GM10847 (cell line): ENCODE data around the gene HMG20B.

Experiments used
- POLR2A ChIP-seq: IDR thresholded peaks from 2 replicates; pipeline ENCODE4 v1.6.1; 2011; ENCODE audit not compliant: insufficient read length; ENCODE audit errors: extremely low read depth

The HMG20B gene

DNA sequence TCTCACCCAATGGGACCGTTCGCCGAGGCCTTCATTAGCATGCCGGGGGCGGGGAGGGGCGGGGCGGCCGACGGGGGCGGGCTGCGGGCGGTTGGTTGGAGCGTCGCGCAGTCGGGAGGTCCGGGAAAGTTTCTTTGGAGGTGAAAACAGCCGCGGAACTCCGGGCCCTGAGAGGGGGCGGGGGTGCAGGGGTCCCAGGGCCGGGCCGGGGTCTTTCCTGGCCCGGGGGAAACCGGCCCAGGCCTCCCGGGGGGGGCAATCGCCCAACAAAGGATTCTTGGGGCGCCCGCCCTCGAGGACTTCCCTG is at the start of gene HMG20B:
Gene HMG20B, plus strand, starts transcription at position 90 of the 307 bp plus-strand sequence. CDS start 366 bp downstream, outside the sequence.
- no peak for TF ChIP-seq POLR2A

DNA sequence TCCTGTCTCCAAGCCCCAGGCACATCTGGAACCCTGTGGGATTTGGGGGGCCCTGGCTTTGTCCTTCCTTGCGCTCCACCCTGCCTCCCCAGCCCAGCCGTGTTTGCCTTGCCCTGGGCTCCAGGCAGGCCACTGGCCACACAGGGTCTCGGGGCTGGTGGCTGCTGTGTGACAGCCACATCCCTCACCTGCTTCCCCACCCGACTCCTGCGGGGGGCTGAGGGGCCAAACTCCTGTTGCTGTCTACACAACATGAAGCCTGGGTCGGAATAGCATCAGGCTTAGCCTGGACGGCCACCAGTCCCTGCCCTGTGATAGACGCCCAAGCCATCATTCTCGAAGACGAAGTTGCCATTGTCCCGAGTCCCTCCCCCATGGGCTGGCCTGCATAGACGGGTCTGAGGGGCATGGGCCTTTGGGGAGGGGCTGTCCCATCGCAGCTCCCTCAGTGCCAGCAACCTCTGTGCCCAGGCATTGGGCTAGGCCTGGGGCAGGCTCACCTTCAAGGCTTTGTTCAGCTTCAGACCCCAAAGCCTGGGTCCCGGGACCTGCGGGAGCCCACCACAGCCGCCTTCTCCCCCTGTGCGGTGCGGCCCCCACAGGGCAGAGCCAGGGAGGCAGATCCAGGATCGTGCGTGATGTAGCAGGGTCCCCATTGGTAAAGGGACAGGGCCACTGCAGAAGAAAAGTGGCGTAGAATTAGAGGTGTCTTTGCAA is 49.2 kb upstream of the HMG20B start:
- TF ChIP-seq POLR2A: no peak

DNA sequence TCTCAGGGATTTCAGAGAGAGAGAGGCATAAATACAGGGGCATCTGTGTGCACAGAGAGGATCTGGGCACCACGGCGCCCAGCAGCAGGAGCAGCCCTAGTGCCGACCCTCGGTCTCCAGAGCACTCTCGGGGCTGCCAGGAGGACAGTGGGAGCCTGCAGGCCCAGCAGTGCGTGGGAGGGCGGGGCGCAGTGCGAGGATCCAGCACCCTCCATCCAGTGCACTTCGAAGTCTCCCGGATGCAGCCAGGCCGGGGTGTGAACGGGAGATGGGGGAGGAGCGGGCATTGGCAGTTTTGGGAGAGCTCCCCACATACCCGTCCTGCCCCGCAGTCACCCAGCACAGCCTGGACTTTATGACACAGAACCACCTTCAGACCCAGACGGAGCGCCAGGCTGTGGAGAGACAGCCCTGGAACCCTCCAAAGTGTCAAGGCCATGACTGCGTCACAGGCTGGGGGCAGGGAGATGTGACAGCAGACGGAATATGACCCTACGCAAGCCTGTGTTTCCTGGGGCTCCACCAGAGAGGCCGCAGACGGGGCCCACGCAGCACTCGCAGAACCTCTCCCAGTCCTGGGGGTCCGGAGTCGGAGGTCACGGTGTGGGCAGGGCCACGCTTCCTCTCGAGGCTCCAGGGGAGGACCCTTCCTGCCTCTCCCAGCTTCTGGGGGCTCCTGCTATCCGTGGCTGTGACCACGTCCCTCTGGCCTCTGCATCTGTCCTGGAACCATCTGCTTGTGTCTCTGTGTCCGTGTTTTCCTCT is 48.5 kb upstream of the HMG20B start:
- TF ChIP-seq POLR2A: no peak

DNA sequence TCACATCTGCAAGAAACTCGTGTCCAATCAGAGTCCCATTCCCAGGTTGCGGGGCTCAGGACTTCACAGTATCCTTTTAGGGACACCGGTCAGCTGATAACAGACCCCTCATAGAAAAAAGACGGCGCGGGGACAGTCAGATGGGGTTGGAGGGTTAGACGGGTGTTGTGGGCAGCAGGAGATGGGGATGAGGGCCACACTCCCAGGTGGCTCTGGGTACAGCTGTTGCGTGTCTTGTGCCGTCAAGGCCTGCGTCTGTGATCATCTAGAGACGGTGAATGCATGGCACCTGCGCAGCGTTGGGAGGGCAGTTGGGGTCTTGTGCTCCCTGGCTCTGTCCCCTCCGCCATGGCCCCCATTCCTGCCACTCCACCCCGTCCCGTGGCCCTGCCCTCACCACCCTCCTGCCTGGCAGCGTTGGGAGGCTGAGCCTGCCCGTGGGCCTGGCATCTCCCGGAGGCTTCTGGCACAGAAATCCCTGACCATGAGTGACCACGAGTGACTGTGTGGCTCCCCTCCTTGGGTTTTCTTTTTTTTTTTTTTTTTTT is 47.8 kb upstream of the HMG20B start:
- no peak for TF ChIP-seq POLR2A

DNA sequence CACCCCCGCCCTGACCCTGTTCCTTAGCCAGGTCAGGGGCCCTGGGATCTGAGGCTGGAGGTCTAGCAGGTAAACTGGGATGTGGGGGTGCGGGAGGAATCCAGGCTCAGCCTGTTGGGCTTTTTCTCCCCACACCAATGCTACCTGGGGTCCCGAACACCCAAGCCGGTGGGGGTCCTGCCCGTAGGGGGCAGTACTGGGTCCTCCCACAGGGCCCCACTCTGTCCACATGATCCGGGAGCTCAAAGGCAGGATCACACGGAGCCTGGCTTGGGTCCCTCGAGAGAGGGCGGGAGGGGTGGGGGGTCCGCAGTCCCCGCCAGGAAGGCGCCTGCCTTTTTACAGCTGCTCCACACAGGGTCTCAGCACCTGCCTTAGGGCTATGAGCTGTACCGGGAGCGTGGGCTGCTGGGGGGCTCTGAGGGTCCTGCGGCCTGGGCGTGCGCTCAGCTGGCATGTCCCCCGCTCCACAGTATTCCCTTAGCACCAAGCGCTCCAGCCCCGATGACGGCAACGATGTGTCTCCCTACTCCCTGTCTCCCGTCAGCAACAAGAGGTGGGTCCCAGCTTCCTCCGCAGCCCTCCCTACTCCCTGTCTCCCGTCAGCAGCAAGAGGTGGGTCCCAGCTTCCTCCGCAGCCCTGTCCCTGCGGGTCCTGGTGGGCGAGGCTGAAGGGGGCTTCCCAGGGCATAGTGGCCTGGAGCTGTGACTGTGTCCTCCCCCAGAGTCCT is 46.1 kb upstream of the HMG20B start:
- TF ChIP-seq POLR2A: no peak

DNA sequence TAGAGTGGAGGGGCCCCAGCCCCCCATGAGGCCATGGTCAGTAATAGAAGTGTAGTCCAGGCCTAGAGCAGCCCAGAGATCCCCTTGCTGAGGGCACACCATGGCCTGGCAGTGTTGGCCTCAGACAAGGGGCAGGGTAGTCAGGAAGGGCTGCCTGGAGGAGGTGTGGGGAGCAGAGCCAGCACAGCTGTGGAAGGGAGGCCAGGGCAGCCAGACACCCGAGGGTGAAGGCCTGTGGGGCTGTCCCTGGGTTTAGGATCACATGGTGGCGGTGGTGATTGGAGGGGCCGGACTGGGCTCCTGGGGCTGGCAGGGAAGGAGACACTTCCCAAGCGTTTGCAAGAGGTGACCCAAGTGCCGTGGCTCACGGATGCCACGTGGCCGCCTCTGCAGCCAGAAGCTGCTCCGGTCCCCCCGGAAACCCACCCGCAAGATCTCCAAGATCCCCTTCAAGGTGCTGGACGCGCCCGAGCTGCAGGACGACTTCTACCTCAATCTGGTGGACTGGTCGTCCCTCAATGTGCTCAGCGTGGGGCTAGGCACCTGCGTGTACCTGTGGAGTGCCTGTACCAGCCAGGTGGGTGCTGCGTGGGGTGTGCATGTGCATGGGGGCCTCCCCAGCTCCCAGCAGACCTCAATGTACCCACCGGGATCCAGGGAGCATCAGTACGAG is 45.4 kb upstream of the HMG20B start:
- no peak for TF ChIP-seq POLR2A

DNA sequence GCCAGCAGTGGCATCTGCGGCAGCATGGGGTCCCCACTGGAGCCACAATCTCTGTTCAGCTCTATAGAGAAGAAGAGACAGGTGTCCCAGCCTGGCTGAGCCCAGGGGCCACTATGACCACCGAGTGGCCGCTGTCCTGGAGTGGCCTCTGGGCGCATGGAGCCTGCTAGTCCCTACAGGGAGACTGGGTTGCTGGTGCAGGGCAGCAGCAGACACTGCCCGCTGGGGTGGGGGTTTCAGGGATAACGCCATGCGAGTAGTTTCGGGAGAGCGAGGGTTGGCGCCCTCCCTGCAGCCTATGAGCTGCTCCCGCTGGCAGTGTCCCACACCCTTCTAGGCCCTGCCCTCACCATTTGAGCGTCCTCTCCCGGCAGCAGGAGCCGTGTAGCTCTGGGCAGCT is 44.7 kb upstream of the HMG20B start:
- no peak for TF ChIP-seq POLR2A

DNA sequence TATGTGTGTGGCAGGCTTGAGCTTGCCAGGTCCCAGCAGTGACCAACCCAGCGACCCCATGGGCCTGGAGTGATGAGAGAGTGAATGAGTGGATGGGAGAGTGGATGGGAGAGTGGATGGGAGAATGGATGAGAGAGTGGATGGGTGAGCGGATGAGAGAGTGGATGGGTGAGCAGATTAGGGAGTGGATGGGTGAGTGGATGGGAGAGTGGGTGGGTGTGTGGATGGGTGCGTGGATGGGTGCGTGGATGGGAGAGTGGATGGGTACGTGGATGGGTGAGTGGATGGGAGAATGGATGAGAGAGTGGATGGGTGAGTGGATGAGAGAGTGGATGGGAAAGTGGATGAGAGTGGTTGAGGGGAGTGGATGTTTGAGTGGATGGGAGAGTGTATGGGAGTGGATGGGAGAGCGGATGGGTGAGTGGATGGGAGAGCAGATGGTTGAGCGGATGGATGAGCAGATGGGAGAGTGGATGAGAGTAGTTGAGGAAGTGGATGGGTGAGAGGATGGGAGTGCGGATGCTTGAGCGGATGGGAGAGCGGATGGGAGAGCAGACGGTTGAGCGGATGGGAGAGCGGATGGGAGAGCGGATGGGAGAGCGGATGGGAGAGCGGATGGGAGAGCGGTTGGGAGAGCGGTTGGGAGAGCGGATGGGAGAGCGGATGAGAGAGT is 44.1 kb upstream of the HMG20B start:
- TF ChIP-seq POLR2A: no peak

DNA sequence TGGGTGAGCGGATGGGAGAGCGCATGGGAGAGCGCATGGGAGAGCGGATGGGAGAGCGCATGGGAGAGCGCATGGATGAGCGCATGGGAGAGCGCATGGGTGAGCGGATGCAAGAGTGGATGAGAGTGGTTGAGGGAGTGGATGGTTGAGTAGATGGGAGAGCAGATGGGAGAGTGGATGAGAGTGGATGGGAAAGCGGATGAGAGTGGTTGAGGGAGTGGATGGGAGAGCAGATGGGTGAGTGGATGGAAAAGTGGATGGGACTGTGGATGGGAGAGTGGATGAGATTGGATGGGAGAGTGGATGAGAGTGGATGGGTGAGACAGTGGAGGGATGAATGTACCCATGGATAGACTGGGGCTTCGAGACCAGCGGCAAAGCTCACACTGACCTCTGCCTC is 42.4 kb upstream of the HMG20B start:
- TF ChIP-seq POLR2A: no peak

DNA sequence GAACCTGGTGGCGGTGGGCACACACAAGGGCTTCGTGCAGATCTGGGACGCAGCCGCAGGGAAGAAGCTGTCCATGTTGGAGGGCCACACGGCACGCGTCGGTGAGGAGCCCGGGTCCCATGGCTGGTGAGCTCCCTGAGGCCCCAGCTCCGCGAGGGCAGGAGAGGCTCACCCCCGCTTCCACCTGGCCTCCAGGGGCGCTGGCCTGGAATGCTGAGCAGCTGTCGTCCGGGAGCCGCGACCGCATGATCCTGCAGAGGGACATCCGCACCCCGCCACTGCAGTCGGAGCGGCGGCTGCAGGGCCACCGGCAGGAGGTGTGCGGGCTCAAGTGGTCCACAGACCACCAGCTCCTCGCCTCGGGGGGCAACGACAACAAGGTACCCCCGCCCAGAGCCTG is 41.0 kb upstream of the HMG20B start:
- TF ChIP-seq POLR2A: no peak

DNA sequence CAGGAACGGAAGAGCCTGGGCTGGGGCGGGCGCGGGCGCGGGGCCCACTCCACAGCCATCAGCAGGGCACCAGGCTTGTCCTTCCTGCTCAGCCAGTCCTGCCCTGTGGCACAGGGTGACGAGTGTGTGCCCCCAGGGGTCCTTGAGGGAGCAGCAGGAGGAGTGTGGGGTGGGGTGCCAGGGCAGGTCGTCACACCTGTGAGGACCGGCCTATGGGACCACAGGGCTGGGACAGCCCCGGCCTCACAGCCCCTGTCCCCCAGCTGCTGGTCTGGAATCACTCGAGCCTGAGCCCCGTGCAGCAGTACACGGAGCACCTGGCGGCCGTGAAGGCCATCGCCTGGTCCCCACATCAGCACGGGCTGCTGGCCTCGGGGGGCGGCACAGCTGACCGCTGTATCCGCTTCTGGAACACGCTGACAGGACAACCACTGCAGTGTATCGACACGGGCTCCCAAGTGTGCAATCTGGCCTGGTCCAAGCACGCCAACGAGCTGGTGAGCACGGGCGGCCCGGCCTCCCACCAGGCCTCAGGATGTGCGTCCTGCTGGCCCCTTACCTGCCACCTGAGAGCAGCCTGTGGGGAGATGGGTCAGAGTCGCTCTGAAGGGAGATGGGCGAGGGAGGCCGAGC is 40.5 kb upstream of the HMG20B start:
- no peak for TF ChIP-seq POLR2A

DNA sequence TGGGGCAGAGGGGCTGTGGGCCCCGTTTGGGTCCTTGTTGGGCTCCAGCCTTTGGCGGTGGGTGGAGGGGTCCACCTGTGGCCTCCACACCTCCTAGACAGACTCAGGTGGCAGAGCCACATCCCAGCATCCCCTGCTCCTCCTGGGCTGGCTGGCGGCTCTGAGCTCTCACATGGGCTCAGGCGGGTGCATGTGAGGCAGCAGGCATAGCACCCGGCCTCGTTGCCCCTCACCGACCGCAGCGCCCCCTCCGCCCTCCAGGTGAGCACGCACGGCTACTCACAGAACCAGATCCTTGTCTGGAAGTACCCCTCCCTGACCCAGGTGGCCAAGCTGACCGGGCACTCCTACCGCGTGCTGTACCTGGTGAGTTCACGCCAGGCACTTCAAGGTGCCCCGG is 39.7 kb upstream of the HMG20B start:
- TF ChIP-seq POLR2A: no peak

DNA sequence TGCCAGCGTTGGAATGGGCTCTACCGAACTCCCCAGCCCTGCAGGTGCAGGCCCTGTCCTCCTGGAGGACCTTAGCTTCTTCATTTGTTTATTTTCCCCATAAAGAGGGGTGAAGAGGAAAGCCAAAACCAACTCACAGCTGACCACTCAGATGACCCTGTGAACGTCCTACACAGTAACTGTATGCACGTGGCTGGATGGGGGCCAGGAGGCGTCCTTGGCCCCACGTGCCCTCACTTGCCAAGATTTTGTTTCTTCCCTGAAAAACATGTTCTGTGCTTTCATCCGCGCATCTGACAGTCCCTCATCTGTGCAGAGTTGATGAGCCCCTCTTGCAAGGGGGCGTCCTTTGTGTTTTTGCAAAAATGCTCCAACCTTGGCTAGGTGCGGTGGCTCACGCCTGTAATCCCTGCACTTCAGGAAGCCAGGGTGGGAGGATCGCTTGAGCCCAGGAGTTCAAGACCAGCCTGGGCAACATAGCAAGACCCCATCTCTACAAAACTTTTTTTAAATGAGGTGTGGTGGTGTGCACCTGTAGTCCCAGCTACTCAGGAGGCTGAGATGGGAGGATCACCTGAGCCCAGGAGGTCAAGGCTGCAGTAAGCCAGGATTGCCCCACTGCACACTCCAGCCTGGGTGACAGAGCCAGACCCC is 39.1 kb upstream of the HMG20B start:
- TF ChIP-seq POLR2A: no peak
